GM19468 (cell line): ENCODE measurements around the gene VWCE.

Experiments used
- ATAC-seq: cut with Tn5 transposase; IDR thresholded peaks from one replicate; pipeline ENCODE4 v1.9.1; 2021; ENCODE audit warnings: mild to moderate bottlenecking, moderate library complexity, moderate number of reproducible peaks; ENCODE audit not compliant: unreplicated experiment; ENCODE audit errors: extremely low read depth

VWCE gene

DNA sequence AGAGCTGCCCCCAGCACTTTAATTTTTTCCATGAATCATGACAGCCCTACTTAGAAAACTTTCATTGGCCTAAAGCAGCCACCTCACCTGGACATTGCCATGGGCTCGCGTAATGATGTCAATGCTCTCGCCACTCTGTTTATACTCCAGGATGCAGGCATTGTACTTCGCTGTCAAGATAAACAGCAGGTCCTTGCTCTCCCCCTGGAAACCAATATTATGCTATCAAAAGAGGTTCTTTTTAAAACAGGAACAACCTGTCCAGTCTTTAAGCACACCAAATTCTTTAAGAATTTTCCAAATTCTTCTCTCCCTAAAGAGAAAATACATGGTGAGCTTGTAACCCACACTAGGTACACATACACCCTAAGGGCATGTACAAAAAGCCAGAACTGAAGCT, 34.8 kb upstream of the VWCE start:
- no peak for ATAC-seq

DNA sequence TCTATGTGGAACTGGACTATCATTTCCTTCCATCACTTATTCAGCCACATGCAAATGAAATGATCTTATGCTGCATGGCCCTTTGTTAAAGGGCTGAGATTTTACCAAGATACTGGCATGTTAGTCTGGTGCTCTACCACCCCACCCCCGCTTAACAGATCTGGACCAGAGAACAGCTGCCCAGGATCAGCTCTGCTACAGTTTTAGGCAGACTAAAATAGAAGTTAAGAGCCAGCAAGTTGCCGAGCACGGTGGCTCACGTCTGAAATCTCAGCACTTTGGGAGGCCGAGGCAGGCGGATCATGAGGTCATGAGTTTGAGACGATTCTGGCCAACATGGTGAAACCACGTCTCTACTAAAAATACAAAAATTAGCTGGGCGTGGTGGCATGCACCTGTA, 33.2 kb upstream of the VWCE start:
- ATAC-seq: no peak

DNA sequence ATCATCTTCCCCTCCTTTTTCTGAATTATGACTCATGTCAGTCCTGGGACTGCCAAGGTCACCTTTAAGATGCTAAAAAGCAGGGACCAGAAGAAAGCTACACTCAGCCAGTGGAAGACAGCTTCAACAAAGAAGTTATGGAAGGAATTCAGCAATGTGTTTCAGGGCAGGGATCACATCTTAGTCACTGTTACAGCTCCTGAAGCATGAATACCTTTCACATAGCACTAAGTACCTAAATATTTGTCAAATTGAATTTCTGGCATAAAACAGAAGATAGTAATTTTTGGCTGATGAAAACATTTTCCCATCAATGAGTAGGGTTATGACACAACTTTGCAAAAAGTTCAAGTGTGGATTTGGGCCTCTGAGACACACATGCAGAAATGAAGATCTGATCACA, 32.6 kb upstream of the VWCE start:
- no peak for ATAC-seq

DNA sequence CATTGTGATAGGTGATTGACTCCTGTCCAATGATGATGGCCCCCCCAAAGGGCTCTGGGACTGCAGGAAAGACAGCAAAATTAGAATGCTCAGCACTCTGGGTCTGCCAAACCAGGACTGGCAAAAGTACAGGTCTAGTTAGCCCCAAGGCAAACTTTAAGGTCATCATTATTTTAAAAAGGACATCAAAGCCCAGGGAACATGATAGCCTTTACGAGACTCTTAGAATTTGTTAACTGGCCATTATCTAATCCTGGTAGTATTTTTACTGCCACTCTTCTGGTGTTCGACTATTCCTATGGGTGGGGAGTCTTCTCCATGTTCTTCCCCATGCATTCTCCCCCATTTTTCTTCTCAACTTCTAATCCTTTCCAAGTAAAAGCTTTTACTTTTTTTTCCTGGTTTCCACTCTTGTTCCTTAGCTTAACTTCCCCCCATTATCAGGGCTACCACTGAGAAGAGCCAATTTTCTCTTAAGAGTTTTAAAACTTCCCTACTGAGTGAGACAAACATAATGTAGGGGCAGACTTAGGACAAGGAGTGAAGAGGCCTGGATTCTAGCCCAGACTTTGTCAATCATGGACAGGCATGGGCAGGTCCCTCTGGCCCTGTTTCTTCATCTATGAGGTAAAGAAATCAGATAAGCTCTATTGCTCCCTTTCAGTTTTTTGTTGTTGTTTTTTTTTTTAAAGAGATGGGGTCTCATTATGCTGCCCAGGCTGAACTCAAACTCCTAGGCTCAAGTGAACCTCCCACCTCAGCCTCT, 30.7 kb upstream of the VWCE start:
- no peak for ATAC-seq

DNA sequence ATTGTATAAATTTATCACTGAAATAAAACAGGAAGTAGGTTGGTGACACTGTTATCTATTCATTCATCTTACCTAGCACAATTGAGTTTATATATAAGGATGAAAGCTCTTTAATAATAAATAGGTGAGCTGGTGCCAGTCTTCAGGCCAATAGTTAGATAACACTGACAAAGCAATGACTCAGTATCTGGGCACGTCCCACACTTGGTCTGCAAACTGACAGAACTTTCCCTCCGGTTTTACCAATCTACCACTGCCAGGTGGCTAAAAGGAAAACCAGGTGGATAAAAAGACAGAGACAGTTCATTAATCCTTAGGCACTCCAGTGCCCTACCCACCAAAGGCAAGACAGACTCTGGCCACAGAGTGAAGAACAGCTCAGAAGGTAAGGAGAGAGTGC, 20.1 kb upstream of the VWCE start:
- no peak for ATAC-seq

DNA sequence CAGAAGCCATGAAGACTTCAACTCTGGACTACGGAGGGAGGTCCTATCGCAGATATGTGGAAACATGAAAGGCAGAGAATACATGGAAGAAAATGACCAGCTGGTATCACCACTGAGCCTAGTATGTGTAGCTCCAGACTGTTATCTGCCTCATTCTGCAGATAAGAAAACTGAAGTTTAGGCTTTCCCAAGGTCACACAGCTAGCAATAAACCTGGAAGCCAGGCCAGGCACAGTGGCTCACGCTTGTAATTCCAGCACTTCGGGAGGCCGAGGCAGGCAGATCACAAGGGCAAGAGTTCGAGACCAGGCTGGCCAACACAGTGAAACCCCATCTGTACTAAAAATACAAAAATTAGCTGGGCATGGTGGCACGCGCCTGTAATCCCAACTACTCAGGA, 15.6 kb upstream of the VWCE start:
- ATAC-seq: no peak

DNA sequence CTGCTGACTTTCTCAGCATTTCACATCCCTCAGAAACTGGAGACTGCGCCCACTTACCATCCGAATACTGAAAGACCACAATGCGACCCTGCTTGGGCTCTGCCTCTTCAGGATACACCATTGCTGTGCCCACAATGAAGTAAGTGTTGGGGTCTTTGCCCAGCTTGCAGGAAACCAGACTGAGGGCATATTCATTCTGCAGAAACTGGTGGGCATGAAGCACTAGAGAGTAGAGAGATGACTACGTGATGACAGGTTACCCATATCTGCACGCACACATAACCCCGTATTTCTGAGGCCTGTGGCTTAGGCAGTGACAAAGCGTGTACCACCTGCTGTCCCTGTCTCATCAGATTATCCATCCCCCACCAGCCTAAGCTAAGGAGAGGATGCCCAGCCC, 14.6 kb upstream of the VWCE start:
- no peak for ATAC-seq

DNA sequence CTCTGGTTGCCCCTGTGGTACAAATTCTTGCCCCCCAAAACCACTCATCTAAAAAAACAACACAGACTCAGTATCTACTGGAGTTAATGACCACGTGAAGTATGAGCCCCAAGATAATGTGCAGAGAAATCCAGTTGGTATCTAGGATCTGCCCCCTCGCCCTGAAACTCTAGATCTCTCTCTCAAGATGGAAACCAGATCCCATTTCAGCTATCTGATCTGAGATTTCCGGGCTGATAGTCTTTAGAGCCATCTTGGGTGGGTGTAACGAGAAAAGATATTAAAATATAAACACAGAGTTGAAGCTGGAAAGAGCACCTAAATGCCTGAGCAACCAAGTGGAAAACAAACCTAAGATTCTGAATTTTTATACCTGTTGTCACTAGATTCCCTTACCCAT, 14.0 kb upstream of the VWCE start:
- no peak for ATAC-seq

DNA sequence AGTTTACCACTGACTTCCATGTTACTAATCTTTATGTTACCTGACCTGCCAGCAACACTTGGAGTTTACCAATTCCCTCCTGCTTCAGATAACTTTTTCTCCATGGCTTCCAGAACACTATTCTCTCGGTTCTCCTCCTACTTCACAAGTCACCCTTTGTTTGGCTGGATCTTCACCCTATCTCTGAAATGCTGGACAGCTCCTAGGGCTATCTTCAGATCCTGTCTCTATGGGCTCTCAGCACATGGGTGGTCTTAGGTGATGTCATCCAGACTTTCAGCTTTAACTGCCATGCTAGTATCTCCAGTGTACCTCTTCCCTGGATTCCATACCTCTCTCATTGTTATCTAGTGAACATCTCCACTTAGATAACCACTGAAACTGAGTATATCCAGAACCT, 12.2 kb upstream of the VWCE start:
- ATAC-seq: no peak

DNA sequence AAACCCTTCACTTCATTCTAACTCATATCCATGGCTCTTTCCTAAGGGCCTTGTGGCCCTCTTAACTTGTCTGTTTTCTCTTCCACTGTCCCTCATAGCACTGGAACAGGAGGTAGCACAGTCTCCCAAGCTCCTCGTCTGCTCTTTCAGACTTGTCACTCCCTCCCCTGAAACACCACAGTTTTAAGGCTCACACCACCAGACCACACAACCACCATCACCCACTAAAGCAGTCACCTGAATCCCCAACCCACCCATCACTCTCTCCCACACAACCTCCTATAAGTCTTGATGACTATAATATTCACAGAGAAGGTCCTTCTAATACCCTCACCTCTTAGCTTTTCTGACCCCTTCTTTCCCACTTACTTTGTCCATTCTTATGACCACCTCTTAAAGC, 11.1 kb upstream of the VWCE start:
- no peak for ATAC-seq

DNA sequence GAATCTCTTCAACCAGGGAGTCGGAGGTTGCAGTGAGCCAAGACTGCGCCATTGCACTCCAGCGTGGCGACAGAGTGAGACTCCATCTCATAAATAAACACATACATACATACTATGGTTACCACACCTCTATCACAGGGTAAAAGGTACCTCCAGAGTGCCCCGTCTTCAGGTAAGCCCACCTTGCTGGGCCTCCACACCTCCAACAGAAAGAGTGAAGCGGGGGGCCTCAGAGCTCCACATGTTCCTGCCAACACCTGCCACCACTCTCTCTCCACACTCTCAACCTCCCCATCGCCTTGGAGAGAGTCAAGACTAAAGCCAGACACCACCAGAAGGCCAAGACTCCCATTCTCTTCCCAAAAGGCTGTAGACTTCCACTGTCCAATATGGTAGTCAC, 10.3 kb upstream of the VWCE start:
- no peak for ATAC-seq

DNA sequence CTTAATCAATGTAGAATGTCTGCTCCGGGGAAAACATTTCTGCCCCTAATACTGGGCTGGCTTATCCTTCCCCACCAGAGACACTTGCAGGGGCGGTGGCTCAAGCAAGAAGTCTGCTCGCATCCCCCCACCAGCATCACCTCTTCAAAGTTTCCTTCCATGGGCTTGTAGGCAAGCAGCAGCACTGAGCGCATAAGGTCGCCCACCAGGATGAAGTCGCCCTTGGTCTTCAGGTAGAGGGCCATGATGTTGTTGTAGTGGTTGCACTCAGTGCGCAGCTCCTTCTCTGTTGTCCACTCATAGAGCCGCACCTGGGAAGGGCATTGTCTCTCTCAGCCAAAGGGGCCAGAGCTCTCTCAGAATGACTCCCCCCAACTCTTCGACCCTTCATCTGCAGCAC, 8.6 kb upstream of the VWCE start:
- no peak for ATAC-seq

DNA sequence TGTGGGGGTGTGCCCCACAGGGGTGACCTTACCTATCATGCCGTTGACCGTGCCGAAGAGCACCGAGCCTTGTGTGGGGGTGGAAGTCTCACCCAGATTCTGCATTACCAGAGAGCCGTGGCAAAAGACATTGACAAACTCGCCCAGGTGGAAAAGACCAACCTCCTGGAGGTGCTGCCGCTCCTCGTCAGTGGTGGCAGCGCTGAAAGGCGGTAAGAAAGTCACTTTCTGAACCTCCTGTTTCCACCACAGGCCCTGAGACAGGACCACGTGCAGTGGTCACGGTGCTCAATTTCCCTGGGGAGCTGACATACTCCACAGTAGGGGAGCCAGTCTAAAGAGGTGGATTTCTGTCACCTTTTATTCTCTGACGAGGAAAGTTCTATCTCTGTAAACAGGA, 7.4 kb upstream of the VWCE start:
- ATAC-seq: no peak

DNA sequence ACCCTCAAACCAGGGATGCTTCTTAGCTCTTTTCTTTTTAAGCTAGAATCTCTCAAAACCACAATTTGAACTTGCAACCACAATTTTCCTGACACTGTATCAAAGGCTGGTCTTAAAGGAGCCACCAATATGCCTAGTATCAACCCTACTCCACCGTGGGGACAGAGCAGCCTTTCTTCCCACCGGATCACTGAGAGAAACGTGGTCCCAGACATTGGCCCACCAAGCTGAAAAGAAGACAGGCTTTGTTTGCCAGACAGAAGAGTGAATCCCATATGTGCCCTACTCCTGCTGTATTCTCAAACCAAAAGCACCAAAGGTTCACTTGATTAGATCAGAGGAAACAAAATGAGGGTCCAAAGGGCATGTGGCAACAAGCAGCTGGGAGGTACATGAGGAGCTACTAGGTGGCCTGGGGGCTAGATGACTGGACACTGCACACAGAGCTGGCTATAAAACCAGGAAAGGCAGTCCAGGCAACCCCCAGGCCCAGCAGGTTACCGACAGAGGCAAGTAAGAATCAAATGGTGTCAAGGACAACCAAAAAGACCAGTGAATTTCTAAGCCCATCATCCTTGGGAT, 3.6 kb upstream of the VWCE start:
- no peak for ATAC-seq

DNA sequence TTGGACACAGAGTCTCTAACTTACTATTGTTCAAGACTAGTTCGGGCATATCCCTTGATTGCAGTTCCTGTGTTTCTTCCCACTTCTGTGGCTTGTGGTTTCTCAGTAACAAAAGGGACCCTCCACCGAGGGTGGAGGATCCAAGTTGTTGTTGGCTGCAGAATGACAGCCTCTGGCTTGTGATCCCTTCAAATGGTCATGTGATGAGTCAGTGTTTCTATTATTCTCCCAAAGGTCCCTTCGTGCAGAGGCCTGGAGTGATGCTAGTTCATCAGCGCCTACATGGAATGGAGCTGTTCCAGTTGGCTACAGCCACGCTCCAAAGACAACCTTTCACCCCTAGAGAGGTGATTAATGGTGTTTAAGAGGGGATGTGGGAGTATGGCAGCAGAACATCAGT, 2.6 kb upstream of the VWCE start:
- ATAC-seq: no peak

DNA sequence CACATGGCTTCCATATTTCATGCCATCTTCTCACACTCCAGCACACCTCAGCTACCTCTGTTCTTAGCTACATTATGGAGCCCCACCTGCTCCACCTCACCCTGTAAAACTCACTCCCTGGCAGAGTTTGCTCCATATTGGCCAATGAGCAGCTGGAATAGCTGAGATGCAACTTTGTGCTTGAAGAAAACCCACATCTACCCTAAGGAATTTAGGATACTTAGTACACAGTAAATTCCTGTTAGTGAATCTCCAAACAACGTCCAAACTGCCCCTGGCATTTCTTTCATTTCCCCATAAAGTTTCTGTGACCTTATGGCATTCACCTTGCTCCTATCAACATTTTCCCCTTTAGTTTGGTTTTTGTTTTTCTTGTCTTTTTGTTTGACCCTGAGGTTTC, 2.2 kb upstream of the VWCE start:
- ATAC-seq: no peak

DNA sequence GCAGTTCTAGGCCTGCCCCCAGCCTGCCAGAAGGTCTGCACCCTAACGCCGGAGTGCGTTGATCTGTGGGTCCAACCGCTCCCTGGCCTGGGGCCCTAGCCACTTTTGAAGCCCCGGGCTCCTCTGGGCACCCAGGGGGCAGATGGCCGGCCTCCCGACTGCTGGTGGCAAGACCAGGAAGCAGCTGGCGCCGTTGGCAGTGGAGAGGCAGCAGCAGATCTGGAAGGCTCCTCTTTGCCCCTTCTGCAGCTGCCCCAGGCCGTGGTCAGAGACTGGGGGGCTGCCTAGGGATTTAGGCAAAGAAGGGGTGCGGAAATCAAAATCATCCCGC, 445 bp upstream of the VWCE start:
- ATAC-seq: no peak

DNA sequence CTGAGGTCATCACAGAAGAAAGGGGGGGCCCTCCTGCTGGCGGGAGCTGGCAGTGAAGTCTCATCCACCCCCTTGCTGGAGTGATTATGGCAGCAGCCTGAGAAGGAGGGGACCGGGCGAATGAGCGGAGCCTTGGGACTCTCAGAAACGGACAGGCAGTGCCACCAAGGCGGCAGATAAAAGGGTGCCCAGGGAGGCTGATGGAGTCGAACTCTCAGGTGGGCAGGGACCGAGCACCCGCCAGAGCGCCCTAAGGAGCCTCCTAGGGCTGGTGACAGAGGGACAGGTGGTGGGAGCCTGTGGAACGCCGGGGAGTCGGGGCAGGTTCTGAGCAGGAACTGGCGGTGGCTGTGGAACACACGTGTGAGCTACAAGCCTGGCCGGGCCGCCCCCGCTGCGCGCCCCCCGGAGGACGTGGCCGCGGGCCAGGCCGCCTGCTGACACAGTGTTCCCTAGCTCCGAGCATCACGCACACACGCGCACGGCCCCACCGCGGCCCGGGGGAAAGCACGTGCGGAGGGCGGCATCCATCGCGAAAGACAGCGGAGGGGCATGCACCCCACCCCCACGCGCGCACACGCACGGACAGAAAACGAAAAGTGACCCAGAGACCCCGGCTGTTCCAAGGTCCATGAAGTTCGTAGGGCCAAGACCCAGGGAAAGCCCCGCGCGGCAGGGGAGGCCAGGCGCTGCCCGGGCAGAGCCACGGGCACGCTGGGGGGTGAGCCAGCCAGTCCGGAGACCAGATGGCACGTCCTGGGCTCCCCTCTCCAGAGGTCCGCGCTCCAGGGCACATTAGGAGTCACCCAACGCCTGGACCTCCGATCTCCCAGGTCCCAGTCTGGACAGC, 1.0 kb downstream of the VWCE start:
- ATAC-seq: no peak

DNA sequence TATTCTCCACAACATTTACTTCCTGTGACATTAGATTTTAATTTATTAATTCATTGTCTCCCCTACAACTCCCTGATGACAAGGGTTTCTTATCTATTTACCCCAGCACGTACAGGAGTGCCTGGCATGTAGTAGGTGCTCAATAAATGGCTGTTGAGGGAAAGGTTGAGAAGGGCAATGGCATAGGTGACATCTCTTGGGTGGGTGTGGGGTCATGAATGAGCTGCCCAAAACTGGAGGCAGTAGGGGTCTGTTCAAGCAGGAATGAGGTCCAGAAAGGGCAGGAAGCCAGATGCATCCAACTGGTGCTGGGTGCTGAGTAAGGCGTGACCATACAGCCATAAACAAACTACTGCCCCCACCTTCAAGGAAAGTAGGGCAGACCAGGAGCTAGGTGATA, 2.8 kb downstream of the VWCE start:
- ATAC-seq: no peak

DNA sequence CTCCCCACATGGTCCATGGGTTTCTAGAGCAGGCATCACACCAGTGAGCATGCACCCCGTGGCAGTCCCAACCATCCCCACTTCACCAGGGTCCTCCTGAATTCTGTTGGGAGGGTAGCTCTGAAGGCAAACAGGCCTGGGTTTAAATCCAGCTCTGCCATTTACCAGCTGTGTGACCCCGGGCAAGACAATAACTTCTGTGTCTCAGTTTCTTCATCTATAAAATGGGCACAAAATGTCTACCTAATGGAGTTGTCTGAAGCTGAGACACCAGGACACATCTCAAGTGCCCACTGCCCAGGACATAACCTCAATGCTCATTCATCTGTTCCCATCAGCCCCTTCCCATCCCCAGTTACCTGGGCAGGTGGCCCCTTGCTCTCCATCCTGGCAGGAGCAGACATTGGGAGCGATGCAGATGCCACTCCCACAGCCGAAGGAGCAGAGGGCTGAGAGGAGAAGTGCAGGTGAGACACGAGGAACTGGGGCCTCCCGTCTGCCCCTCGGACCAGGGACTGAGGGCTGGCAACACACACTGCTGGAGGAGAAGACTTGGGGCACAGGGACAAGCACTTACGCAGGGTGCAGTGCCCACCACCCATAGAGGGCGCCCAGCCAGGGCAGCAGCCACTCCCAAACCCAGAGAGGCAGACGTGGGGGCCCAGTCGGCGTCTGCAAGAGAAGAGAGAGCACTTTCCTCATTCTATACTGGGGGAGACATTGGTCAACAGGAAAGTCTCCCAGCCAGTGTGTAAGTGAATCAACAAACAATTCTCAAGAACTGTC, 4.0 kb downstream of the VWCE start:
- no peak for ATAC-seq
